Measurements from ENCODE around the gene SOBP.

DNA sequence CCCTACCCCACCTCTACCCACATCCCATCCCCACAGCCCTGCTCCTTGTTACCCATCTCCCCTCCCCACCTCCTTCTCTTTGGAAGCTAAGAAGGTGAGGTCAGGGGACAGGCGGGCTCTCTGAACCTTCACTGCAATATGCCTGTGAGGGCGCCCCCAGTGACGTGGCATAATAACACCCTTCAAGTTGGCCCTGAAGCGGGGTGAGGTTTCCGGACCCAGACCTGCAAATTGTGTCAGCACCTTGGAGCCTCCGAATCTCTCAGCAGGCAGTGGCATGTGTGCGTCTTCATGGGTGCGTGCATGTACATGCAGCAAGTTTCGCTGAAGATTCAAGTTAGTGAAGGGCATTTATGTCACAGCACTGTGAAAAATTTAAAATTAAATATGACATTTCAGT, 114.6 kb downstream of the SOBP start:
- TF ChIP-seq EP300 (IDR thresholded peaks at IDR 0.05) (no peak), POLR2A (IDR thresholded peaks at IDR 0.05) (no peak), POLR2AphosphoS5 (IDR thresholded peaks at IDR 0.05) (no peak)
- TF ChIP-seq, protein P1, sequence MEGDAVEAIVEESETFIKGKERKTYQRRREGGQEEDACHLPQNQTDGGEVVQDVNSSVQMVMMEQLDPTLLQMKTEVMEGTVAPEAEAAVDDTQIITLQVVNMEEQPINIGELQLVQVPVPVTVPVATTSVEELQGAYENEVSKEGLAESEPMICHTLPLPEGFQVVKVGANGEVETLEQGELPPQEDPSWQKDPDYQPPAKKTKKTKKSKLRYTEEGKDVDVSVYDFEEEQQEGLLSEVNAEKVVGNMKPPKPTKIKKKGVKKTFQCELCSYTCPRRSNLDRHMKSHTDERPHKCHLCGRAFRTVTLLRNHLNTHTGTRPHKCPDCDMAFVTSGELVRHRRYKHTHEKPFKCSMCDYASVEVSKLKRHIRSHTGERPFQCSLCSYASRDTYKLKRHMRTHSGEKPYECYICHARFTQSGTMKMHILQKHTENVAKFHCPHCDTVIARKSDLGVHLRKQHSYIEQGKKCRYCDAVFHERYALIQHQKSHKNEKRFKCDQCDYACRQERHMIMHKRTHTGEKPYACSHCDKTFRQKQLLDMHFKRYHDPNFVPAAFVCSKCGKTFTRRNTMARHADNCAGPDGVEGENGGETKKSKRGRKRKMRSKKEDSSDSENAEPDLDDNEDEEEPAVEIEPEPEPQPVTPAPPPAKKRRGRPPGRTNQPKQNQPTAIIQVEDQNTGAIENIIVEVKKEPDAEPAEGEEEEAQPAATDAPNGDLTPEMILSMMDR (IDR thresholded peaks at IDR 0.05): no peak
